ENCODE results near the gene TPH1. TPM values are rescaled to one million over a fixed set of nuclear protein-coding genes. Genes with fewer than 3 reads are reported as not detected.

TPH1 gene
- total and polyA plus RNA-seq, 9 of the 15 experiments (the other 6 are each of a cell fraction or from before 2014, with no cell fraction given), result 0.04 to 0.29 (median 0.17) TPM

DNA sequence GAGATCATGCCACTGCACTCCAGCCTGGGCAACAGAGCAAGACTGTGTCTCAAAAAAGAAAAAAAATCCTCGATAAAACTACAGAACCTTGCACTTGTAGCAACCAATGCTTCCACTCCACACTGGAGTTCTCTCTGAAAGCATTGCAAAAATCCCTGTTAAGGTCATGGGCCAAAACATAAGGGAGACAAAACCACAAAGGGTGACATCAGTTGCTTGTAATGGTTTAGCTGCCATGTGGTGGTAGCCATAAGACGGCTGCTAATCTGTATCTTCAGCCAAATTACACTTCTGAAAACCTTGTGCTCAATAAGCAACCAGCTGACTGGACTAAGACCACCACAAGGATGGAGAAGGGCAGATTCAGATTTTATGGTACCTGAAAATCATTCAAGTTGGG is 20.6 kb upstream of the TPH1 start:
- no peak overlapping the region for H3K4me2 ChIP-seq (ENCODE audit: insufficient read depth, low read length)
- H3K79me2 ChIP-seq (ENCODE audit: control insufficient read depth, insufficient read depth, low read length), result no peaks in the 10 kb centered on the region
- H3K9me1 ChIP-seq (ENCODE audit: control insufficient read depth, insufficient read depth, low read length), result no peaks in the 10 kb centered on the region
- H3K36me3 ChIP-seq (ENCODE audit: control insufficient read depth, insufficient read depth, low read length), result no peaks in the 10 kb centered on the region
- no peak overlapping the region for H3K4me3 ChIP-seq
- intact Hi-C loops (cut with micrococcal nuclease) (no loop called here), in situ Hi-C loops (cut with MboI) (no loop called here)
- no peaks in the 10 kb centered on the region for H4K20me1 ChIP-seq (replicated peaks; ENCODE audit: control insufficient read depth, insufficient read depth, low read length)
- H3K27me3 ChIP-seq (ENCODE audit: control insufficient read depth in 2 of 2, insufficient read depth in 2 of 2, low read length in 2 of 2), result no peaks in the 10 kb centered on the region
- CTCF ChIA-PET (ENCODE audit: low intra/inter-chr PET ratio), result no interaction called here
- H3K27ac ChIP-seq (ENCODE audit: extremely low read depth, low read depth, low read length), result no peak overlapping the region
- H3K4me1 ChIP-seq (replicated peaks in 1 of 2; ENCODE audit: control insufficient read depth in 2 of 2, insufficient read depth in 2 of 2, low read length in 2 of 2), result no peaks in the 10 kb centered on the region
- FAIRE-seq (no peak), ATAC-seq (no peak), DNase-seq (ENCODE audit: extremely low read depth in 1 of 4, low spot score in 3 of 4) (no peak)
- H2AFZ ChIP-seq (ENCODE audit: low read depth, low read length), result no peak overlapping the region
- 29% methylated on average over 2 of the region's 2 CpGs for WGBS (ENCODE audit: insufficient coverage, low coverage, missing lambda C conversion rate)
- no peak overlapping the region for H3K9ac ChIP-seq (ENCODE audit: insufficient read depth in 1 of 2, low read depth in 2 of 2, low read length in 2 of 2)
- POLR2A ChIA-PET, result interaction anchor here (0.6 to 1.0 kb wide), 2 partner anchors 10 to 76 kb away, joined by 3 read pairs; no protein-coding TSS in a partner anchor
- TF ChIP-seq HNRNPLL (IDR thresholded peaks at IDR 0.05; ENCODE audit: low read depth, low read length, poor library complexity, severe bottlenecking) (no peak), HMG20A (CRISPR knock-in tag; conservative IDR thresholded peaks at IDR 0.05) (no peak), ZNF76 (CRISPR knock-in tag; IDR thresholded peaks at IDR 0.05; ENCODE audit: borderline replicate concordance) (no peak), ESRRB (CRISPR knock-in tag; IDR thresholded peaks at IDR 0.05; ENCODE audit: borderline replicate concordance) (no peak), ZFP1 (CRISPR knock-in tag; IDR thresholded peaks at IDR 0.05) (no peak), ZC3H4 (CRISPR knock-in tag; IDR thresholded peaks at IDR 0.05; ENCODE audit: borderline replicate concordance) (no peak), ZBTB7A (IDR thresholded peaks at IDR 0.05; ENCODE audit: borderline replicate concordance, control insufficient read depth, low read depth, low read length) (no peak), RBFOX2 (IDR thresholded peaks at IDR 0.05; ENCODE audit: low read depth, low read length) (no peak), FUS (optimal IDR thresholded peaks at IDR 0.05; ENCODE audit: low read depth, low read length) (no peak), XRCC3 (IDR thresholded peaks at IDR 0.05) (no peak), PRMT5 (CRISPR knock-in tag; IDR thresholded peaks at IDR 0.05) (no peak), EP400 (IDR thresholded peaks at IDR 0.05) (no peak), RBM25 (IDR thresholded peaks at IDR 0.05; ENCODE audit: low read depth, low read length, severe bottlenecking) (no peak)
- TF ChIP-seq, protein P1, sequence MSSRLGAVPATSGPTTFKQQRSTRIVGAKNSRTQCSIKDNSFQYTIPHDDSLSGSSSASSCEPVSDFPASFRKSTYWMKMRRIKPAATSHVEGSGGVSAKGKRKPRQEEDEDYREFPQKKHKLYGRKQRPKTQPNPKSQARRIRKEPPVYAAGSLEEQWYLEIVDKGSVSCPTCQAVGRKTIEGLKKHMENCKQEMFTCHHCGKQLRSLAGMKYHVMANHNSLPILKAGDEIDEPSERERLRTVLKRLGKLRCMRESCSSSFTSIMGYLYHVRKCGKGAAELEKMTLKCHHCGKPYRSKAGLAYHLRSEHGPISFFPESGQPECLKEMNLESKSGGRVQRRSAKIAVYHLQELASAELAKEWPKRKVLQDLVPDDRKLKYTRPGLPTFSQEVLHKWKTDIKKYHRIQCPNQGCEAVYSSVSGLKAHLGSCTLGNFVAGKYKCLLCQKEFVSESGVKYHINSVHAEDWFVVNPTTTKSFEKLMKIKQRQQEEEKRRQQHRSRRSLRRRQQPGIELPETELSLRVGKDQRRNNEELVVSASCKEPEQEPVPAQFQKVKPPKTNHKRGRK (tag; IDR thresholded peaks at IDR 0.05), result no peak
- TF ChIP-seq, protein P2, sequence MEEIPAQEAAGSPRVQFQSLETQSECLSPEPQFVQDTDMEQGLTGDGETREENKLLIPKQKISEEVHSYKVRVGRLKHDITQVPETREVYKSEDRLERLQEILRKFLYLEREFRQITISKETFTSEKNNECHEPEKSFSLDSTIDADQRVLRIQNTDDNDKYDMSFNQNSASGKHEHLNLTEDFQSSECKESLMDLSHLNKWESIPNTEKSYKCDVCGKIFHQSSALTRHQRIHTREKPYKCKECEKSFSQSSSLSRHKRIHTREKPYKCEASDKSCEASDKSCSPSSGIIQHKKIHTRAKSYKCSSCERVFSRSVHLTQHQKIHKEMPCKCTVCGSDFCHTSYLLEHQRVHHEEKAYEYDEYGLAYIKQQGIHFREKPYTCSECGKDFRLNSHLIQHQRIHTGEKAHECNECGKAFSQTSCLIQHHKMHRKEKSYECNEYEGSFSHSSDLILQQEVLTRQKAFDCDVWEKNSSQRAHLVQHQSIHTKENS (CRISPR knock-in tag; IDR thresholded peaks at IDR 0.05), result no peak
- TF ChIP-seq, protein P3, sequence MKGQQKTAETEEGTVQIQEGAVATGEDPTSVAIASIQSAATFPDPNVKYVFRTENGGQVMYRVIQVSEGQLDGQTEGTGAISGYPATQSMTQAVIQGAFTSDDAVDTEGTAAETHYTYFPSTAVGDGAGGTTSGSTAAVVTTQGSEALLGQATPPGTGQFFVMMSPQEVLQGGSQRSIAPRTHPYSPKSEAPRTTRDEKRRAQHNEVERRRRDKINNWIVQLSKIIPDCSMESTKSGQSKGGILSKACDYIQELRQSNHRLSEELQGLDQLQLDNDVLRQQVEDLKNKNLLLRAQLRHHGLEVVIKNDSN (CRISPR knock-in tag; IDR thresholded peaks at IDR 0.05), result no peak
- TF ChIP-seq, protein P4, sequence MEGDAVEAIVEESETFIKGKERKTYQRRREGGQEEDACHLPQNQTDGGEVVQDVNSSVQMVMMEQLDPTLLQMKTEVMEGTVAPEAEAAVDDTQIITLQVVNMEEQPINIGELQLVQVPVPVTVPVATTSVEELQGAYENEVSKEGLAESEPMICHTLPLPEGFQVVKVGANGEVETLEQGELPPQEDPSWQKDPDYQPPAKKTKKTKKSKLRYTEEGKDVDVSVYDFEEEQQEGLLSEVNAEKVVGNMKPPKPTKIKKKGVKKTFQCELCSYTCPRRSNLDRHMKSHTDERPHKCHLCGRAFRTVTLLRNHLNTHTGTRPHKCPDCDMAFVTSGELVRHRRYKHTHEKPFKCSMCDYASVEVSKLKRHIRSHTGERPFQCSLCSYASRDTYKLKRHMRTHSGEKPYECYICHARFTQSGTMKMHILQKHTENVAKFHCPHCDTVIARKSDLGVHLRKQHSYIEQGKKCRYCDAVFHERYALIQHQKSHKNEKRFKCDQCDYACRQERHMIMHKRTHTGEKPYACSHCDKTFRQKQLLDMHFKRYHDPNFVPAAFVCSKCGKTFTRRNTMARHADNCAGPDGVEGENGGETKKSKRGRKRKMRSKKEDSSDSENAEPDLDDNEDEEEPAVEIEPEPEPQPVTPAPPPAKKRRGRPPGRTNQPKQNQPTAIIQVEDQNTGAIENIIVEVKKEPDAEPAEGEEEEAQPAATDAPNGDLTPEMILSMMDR (IDR thresholded peaks at IDR 0.05 in 2 of 3, conservative IDR thresholded peaks at IDR 0.05 in 1 of 3; ENCODE audit: insufficient read depth in 2 of 3, low read depth in 1 of 3, low read length in 3 of 3), result no peak
- BruUV-seq (replicated peaks), result no TSS peak
- H3K9me3 ChIP-seq (replicated peaks; ENCODE audit: control insufficient read depth, insufficient read depth, low read depth, low read length), result no peaks in the 10 kb centered on the region
